Esophagus mucosa (tissue), 1 donor: ENCODE data around the gene ZSCAN5A. TPM values are rescaled to one million over a fixed set of nuclear protein-coding genes. Genes with fewer than 3 reads are reported as not detected.
"Not testable (repeated sequence)": the region's sequence is repeated elsewhere in the genome, so short reads cannot be mapped to it uniquely, and the experiment has no call there.

Experiments
- ATAC-seq: fragments of 200-7000 bp; cut with Tn5 transposase; one replicate; pipeline ENCODE4 v1.9.1; 2020
- total RNA-seq: library from RNA; stranded (reverse); gene quantifications from one replicate; pipeline ENCODE4 v1.2.4, GENCODE V29; 2023
- donor health status: DM: yes; HTN: yes; CAD: no.

Gene ZSCAN5A
- total RNA-seq, 1 donor from 2014 or later: 7.8 TPM

DNA sequence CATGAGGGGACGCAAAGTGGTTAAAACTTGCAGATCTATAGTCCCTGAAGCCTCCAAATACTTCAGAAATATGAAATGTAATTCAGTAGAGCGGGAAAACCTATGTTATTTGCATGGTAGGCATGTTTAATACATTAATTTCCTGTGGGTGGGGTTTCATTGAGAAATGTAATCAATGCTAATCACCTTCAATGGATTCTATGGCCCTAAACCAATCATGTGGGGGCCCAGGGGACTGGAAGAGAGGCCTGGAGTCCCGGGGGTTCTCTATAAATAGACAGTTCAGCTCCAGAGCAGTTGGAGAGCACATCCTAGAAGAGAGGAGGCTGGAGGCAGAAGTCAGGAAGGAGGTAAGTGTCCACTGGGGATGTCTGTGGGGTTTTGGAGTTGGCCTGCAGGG is 112.7 kb downstream of the ZSCAN5A start, which contains the start of gene ZSCAN5C:
Gene ZSCAN5C, plus strand, starts transcription at position 301 of the 400 bp plus-strand sequence. CDS start 3,641 bp downstream, outside the sequence.
- ATAC-seq: no peak

- ATAC-seq: no peak
Measured at GRCh38 chr19:56199687-56200086, 115.0 kb downstream of the ZSCAN5A start.

- not testable (repeated sequence) for ATAC-seq
Measured at GRCh38 chr19:56197646-56198045, 117.0 kb downstream of the ZSCAN5A start, which contains the start of gene ZSCAN5B. ZSCAN5B (minus strand) TSS chr19:56197783; CDS start chr19:56193052, 4,731 bp downstream.

DNA sequence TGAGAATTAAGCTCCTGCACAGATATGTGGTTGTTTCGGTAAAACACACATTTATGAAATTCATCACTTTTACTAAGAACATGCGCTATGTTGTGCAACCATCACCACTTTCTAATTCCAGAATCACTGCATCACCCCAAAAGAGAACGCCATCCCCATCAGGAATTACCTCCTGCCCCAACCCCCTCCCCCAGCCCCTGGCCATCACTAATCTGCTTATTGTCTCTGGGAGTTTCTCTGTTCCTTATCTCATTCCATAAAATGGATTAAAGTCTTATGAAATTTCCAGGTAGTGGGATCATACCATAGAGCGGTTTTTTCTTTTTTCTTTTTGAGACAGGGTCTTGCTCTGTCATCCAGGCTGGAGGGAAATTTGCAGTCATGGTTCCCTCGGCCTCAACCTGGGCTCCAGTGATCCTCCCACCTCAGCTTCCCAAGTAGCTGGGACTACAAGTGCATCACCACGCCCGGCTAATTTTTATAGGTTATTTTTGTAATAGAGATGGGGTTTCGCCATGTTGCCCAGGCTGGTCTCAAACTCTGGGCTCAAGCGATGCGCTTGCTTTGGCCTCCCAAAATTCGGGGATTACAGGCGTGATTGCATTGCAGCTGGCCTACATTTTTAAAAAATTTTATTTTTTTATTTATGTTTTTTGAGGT is 120.5 kb downstream of the ZSCAN5A start:
- ATAC-seq: no peak

GRCh38 chr19:56191711-56192110 is 122.9 kb downstream of the ZSCAN5A start:
- ATAC-seq: no peak

DNA sequence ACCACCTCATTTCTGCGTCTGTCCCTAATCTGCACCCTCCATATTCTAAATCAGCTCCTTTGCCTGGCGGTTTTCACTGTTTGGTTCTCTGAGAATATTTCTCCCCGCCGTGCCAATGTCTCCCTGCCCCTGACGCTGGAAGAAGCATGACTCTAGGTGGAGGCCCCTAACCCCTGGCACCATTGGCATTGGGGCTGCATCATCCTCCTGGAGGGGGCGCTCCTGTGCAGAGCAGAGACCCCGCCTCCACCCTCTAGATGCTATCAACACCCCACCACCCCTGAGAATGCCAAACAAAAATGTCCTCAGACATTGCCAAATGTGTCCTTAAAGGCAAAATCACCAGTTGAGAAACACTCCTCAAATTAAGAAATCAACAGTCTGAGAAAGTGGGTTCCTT is 123.5 kb downstream of the ZSCAN5A start:
- ATAC-seq: no peak

DNA sequence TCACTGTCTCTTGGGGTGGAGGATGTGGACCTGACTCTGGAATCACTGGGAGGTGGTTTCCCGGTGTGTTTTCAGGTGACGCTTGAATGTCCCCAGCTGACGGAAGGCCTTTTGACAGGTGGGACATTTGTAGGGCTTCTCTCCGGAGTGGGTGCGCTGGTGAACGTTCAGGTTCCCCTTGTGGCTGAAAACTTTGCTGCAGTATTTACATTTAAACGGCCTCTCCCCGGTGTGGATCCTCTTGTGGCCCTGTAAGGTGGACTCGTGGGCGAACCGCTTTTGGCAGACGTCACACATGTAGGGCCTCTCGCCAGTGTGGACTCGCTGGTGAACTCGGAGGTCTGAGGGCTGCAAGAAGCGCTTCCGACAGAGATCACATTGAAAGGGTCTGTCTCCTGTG is 124.9 kb downstream of the ZSCAN5A start:
- no peak for ATAC-seq

DNA sequence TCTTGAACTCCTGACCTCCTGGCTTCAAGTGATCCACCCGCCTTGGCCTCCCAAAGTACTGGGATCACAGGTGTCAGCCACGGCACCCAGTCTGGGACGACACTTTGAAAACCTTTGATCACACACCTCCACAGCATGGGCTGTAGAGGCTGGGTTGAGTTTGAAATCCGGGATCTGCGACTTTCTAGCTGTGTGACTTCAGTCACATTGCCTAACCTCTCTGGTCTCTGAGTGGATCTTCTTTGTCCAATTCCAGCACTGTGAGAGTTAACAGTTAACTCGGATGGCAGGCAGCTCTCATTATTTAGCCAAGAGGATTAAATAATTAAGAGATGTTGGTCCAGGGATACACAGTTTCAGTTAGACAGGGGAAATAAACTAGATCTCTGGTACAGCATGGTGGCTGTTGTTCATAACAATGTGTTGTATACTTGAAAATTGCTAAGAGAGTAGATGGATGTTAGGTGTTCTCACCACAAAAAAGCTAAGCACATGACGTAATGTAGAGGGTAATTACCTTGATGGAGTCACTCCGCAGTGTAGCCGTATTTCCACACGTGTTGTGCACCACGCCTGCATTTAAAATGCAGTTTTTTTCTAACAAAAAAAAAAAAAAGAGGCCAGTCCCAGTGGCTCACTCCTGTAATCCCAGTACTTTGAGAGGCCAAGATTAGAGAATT is 136.9 kb downstream of the ZSCAN5A start:
- no peak for ATAC-seq

DNA sequence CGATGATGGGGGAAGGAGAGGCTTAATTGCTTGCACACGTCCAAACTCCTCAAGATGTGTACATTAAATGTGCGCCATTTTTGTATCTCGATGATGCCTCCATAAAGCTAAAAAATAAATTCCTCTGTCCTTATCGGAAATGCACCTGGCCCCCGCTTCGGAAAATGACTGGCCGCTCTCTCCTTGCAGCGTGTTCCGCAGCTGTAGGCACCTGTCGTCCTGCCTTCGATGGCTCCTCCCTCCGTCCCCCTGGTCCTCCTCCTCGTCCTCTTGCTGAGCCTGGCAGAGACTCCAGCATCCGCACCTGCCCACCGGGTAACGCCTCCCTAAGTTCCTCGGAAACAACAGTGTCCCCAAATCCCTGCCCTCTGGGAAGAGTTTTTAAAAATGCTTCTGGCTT is 137.8 kb downstream of the ZSCAN5A start:
- no peak for ATAC-seq

- ATAC-seq: not testable (repeated sequence)
Measured at GRCh38 chr19:56176310-56176709, 138.3 kb downstream of the ZSCAN5A start.

- not testable (repeated sequence) for ATAC-seq
Measured at GRCh38 chr19:56175861-56176307, 138.8 kb downstream of the ZSCAN5A start, which contains the start of gene GALP. GALP (plus strand) TSS chr19:56176008; CDS start chr19:56177109, 1,101 bp downstream.

DNA sequence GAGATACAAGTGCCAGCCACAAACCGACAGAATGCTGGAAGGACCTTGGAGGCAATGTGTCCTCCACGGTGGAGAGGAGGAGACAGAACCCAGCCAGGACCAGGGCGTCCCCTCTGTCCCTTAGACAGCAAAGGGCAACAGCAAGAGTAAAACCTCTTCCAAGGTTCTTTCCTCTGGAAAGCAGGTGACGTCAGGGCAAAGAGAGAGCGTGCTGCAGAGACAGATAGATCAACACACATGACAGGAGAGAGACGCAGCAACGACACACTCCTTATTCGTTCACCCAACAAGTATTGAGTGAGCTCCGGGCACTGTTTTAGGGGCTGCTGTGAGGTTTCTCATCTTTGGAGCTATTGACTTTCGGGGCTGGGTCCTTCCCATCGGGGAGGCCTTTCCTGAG is 140.1 kb downstream of the ZSCAN5A start:
- ATAC-seq: no peak

DNA sequence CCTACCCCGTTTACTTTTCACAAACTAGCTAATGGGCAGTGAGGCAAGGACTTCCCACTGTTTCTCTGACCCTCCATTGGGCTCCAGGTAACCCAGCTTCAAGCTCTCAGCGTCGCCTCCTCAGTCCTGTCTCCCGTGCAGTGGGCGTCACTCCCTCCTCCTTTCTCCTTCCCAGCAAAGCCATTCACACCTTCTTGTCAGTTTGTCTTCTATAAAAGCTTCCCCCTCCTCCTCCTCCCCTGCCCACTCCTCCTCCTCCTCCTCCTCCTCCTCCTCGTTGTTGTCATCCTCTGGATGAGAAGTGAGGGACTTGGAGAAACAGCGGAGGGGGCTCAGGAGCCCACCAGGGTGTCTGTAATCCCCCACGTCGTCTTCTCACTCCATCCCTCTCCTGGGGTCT is 140.6 kb downstream of the ZSCAN5A start:
- ATAC-seq: no peak

Other genes with a start within 250 kb of the ZSCAN5A start
- 24.4 TPM for gene ZNF787, start 193.5 kb downstream of the ZSCAN5A start, total RNA-seq
- gene ZNF444, start 173.6 kb downstream of the ZSCAN5A start, total RNA-seq: 10.4 TPM
- gene GALP, start 138.8 kb downstream of the ZSCAN5A start, total RNA-seq: not detected
- not detected for gene ZSCAN5B, start 117.1 kb downstream of the ZSCAN5A start, total RNA-seq
- gene ZSCAN5C, start 112.6 kb downstream of the ZSCAN5A start, total RNA-seq: not detected
- 1.4 TPM for gene EDDM13, start 42.1 kb downstream of the ZSCAN5A start, total RNA-seq
- gene ZNF582, start 78.7 kb upstream of the ZSCAN5A start, total RNA-seq: 0.92 TPM
- gene ZNF583, start 89.5 kb upstream of the ZSCAN5A start, total RNA-seq: 0.48 TPM
- gene ZNF667, start 162.5 kb upstream of the ZSCAN5A start, total RNA-seq: 0.76 TPM
- 2.0 TPM for gene ZNF471, start 193.0 kb upstream of the ZSCAN5A start, total RNA-seq
- gene ZFP28, start 224.1 kb upstream of the ZSCAN5A start, total RNA-seq: 3.6 TPM